ENCODE data around the gene PCBP1.
"Not testable (repeated sequence)": the region's sequence is repeated elsewhere in the genome, so short reads cannot be mapped to it uniquely, and the experiment has no call there.

The PCBP1 gene

GRCh38 chr2:70104231-70105111 is 17.2 kb downstream of the PCBP1 start:
- in situ Hi-C loops (cut with HindIII; ENCODE audit: low sequenced_read_pairs) = no loop called here
- H3K4me3 ChIP-seq (ENCODE audit: low read depth, low read length) = no peak overlapping the region
- DNase-seq (ENCODE audit: low read depth, low spot score) = peak; percentile 71
- no peak for TF ChIP-seq CTCF (IDR thresholded peaks at IDR 0.05; ENCODE audit: low read depth, low read length)

GRCh38 chr2:70106138-70106537 is 18.9 kb downstream of the PCBP1 start:
- H3K4me3 ChIP-seq (ENCODE audit: low read depth, low read length); in situ Hi-C loops (cut with HindIII; ENCODE audit: low sequenced_read_pairs); DNase-seq (ENCODE audit: low read depth, low spot score): not testable (repeated sequence)

- in situ Hi-C loops (cut with HindIII; ENCODE audit: low sequenced_read_pairs); DNase-seq (ENCODE audit: low read depth, low spot score); H3K4me3 ChIP-seq (ENCODE audit: low read depth, low read length): not testable (repeated sequence)
Observed at GRCh38 chr2:70110397-70110796, 23.1 kb downstream of the PCBP1 start.

- DNase-seq (ENCODE audit: low read depth, low spot score) = peak; percentile 52
- no peak overlapping the region for H3K4me3 ChIP-seq (ENCODE audit: low read depth, low read length)
- in situ Hi-C loops (cut with HindIII; ENCODE audit: low sequenced_read_pairs) = no loop called here
- no peak for TF ChIP-seq CTCF (IDR thresholded peaks at IDR 0.05; ENCODE audit: low read depth, low read length)
Observed at GRCh38 chr2:70111752-70112591, 24.7 kb downstream of the PCBP1 start.

GRCh38 chr2:70113359-70114070 is 26.2 kb downstream of the PCBP1 start:
- TF ChIP-seq CTCF (IDR thresholded peaks at IDR 0.05; ENCODE audit: low read depth, low read length) = no peak
- no peak overlapping the region for H3K4me3 ChIP-seq (ENCODE audit: low read depth, low read length)
- in situ Hi-C loops (cut with HindIII; ENCODE audit: low sequenced_read_pairs) = no loop called here
- DNase-seq (ENCODE audit: low read depth, low spot score) = no peak

GRCh38 chr2:70115646-70116442 is 28.6 kb downstream of the PCBP1 start:
- no peak overlapping the region for H3K4me3 ChIP-seq (ENCODE audit: low read depth, low read length)
- no peak for DNase-seq (ENCODE audit: low read depth, low spot score)
- no peak for TF ChIP-seq CTCF (IDR thresholded peaks at IDR 0.05; ENCODE audit: low read depth, low read length)
- in situ Hi-C loops (cut with HindIII; ENCODE audit: low sequenced_read_pairs) = no loop called here

Data from astrocyte of the spinal cord (primary cell).